ENCODE measurements around the gene SFMBT2.

The SFMBT2 gene

DNA sequence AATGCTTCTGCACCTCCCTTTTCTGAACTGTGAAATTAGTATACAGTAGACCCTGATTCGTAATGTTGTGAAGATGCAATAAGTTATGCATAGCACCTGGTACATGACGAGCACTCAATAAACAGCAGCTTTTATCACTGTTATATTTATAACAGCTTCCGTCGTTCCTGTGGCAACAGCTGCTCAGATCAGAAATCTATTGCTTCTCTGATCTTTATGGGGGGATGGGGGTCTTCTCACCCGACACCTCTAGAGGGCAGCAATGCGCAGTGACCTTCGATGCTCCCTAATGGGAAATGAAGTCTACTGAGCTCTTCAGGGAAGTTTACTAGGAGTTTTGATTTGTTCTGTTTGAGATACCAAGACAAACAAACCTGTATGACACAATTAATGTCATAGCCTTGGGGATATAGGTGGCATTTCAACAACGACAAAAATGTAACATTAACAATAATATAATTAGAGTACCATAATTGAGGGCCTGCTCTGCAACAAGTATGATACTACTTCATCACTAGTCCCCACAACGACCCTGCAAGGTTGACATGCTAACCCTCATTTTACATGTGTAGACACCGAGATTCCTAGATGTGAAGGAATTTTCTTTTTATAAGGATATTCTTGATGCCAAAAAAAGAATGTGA is 289.6 kb downstream of the SFMBT2 start:
- DNase-seq, result peak; percentile 50 to 72

DNA sequence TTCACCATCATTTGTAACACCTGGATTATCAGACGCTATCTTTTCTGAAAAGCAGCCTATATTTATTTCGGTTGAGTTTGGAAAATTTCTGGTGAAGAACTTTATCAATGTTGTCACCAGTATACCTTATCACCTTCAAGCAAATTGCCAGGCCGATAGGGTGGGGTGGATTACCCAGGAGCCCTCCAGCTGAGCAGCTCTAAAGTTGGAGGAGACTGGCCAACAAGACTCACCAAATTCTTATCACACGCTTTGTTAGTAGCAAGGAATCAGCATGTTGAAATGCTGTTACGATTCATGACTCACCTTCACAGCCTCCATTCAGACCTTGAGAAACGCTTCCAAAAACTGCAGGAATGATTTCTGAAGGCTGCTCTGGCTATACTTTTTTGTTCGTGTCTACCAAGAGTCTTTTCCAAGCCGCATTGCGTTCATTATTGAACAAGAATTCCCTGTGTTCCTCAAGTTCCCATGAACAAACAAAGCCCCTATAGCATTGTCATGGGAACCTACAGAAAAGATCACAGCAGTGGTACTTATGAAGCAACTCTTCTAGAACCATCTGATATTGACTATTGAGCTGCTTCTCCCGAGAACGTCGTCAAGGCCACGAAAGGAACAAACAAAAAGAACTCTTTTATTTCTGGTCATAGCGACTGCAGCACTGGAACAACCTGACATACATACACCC is 291.4 kb downstream of the SFMBT2 start:
- DNase-seq, result no peak

DNA sequence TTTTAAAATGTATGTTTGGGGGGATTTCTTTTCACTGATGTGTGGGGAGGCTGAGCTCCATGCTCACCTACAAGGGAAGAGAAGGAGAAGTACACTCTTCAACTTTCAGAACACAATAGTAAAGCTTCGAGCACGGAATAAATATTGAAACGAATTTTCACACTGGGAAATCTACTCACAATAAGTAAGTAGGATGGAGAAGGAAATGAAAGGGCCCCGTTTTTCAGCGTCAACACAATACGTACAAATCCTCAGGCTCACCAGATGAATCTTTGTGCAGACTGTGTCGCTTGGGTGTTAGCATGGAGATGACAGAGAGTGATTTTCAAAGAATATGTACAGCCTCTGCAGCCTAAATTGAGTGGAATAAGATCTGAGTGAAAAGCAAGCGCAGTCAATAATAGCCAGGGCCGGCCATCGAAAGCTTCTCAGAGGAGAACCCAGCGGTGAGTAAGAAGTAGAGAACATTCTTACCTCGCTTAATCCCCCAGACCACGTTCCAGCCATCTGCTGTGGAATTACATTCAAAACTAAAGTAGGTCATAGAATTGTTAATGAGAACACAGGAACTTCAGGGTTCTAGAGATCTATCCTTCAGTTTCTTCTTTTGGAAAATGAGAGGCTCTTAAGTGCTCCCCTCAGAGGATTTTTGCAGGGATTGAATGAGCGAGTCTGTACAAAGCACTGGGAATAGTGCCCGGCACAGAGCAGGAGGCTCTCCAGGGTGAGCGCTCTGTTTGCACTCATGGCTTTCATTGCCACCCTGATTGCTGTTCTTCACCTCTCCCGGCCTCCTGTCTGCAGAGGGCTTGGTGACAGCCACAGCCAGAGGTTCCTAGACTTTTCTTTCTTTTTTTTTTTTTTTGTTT is 292.8 kb downstream of the SFMBT2 start:
- no peak for DNase-seq

DNA sequence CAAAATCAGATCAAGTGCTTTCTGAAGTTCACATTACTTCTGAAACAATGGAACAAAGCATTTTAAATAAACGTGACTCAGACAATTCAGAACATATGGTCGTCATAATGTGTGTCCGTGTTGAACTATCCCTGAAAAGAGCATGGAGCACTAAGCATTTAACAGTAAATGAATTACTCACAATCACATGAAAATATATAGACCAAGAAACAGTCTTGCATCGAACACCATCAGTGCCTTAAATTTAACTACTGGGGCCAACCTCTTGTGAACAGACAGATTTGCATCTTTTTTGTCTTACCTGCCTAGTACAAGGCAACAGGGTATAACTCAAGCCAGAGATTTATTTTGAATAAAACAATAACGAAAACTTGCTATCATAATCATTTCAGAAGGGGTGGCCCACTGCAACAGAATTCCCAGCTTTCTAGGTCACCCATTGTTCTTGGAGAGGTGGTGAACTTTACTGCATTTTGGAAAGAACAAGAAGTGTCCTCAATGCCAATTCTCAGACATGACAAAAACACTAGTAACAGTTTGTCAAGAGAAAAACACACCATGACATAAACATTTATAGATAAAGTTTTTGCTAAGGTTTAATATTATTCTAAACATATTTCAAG is 293.5 kb downstream of the SFMBT2 start:
- no peak for DNase-seq

DNA sequence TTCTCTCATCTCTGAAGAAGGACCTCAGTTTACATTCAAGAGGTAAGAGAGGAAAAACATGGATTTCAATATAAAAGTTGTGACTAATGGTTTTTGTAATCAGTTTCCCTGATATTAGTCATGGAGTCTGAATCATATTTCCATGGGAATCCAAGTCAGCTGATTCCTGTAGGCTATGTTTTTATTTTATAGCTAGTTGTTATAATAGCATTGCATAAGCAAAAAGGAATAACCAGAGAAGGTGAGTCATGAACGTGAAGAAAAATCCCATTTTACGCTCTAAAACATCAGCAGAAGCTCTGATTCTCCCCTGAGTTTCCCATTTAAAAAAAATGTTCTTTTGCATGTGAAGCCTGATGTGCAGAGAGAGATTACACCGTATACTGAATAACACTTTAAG is 299.3 kb downstream of the SFMBT2 start:
- DNase-seq, result no peak

DNA sequence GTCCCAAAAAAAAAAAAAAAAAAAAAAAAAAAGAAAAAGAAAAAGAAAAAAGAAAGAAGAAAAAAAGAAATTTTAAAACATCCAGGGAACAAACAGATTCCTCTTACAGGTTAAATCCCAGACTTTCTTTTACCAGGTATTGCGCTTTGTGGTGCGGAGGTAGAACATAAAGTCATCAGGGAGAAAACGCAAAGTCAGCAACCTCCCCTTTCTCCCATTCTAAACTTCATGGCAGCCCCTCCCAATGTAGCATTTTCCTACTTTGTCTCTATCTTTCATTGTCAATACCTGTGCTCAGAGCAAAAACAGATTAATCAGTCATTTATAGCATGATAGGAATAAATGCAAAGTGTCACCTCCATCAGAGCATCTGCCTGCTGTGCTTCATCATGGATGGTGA is 299.7 kb downstream of the SFMBT2 start:
- DNase-seq, result no peak

Measured in activated CD4-positive, alpha-beta T cell treated with anti-CD3 and anti-CD28 coated beads for 4 hours (primary cell).